H1 (cell line): ENCODE measurements around the gene RBM17. TPM values are rescaled to one million over a fixed set of nuclear protein-coding genes. Genes with fewer than 3 reads are reported as not detected.
A peak's percentile ranks its signal among the peaks of the same experiment; 100 is the strongest.

ENCODE experiments used
- BACH1 ChIP-seq: IDR thresholded peaks from 2 replicates; pipeline ENCODE4 v1.6.1; 2012; ENCODE audit warnings: low read length, improper control_type of control experiment
- GTF2F1 ChIP-seq: IDR thresholded peaks from 2 replicates; pipeline ENCODE4 v1.6.1; 2012; ENCODE audit warnings: low read depth, low read length, improper control_type of control experiment, borderline replicate concordance
- POLR2A ChIP-seq, 2 experiments: IDR thresholded peaks; 1 replicate in 1 of 2; 2 replicates in 1 of 2; pipeline ENCODE4 v1.6.1; 2011; ENCODE audit warnings: low read depth in 2 of 2, low read length in 2 of 2, mild to moderate bottlenecking in 2 of 2; ENCODE audit errors: control extremely low read depth in 1 of 2
- RXRA ChIP-seq: IDR thresholded peaks from 2 replicates; pipeline ENCODE4 v1.6.1; 2011; ENCODE audit warnings: low read depth, mild to moderate bottlenecking, low read length, moderate library complexity; ENCODE audit not compliant: insufficient read depth
- TAF7 ChIP-seq: optimal IDR thresholded peaks from 2 replicates; pipeline ENCODE3; 2011; ENCODE audit warnings: low read depth, mild to moderate bottlenecking, inconsistent platforms, low read length, moderate library complexity, borderline replicate concordance
- TEAD4 ChIP-seq: IDR thresholded peaks from 2 replicates; pipeline ENCODE4 v1.6.1; 2012; ENCODE audit warnings: low read depth, low read length, inconsistent platforms, mixed read lengths
- ZNF274 ChIP-seq: IDR thresholded peaks from 2 replicates; pipeline ENCODE4 v1.7.0; 2012; ENCODE audit warnings: low read length, borderline replicate concordance; ENCODE audit errors: extremely low read depth
- polyA plus RNA-seq, 7 experiments: library from polyadenylated mRNA; depleted of rRNA in 3 of 7; stranded (reverse) in 5 of 7; unstranded in 2 of 7; fragments of >200 nt in 5 of 7; fragments of 200-250 nt in 2 of 7; gene quantifications; 1 replicate in 5 of 7; 2 replicates in 1 of 7; 4 replicates in 1 of 7; pipeline versions ENCODE4 v1.2.1 to v1.2.3, GENCODE V29; 2011 to 2013; ENCODE audit warnings: missing spikeins in 2 of 7, mixed read lengths in 2 of 7
- total RNA-seq: library from RNA; stranded (reverse); fragmentation: NEBNext Ultra II Directional; extraction: Animal tissue kit (Norgen Biotek cat#: 25700); gene quantifications from 2 replicates; pipeline ENCODE4 v1.2.1, GENCODE V29; 2021

RBM17 gene
- total and polyA plus RNA-seq, 2 of the 8 experiments (the other 6 are each of a cell fraction or from before 2014, with no cell fraction given), result 15.7 to 128 TPM

DNA sequence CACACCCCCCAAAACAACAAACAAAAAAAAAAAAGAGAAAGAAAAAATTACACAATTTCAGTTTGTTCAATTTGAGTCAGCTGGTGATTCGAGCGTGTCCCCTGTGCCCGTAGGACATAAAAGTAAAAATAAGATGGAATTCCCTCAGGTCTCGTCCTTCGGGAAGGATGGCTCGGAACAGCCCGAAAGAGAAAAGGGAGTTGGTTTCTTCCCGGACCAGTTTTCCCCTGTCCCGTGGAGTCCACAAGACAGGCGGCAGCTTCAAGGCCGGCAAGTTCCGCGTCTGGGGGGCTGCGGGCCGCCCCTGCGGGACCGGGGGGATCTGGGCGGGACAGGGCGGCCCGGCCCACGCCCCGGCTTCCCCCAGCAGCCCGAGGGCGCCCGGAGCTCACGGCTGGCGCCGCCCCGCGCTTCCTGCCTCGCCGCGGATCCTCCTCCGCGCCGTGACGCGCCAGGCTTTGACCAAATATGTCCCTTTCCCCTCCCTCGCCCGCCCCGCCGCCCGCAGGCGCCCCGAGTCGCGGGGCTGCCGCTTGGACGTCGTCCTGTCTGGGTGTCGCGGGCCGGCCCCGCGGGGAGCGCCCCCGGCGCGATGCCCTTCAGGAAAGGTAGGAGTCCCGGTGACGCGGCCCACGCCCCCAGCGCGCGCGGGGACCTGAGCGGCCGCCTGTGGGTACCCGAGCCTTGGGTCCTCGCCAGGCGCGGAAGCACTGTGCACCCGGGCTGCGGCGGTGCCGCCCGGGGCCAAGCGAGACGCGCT is 55.8 kb downstream of the RBM17 start (continued):
- TF ChIP-seq TEAD4, result no peak
- TF ChIP-seq POLR2A (IDR thresholded peaks at IDR 0.05; ENCODE audit: control extremely low read depth in 1 of 2, low read depth in 2 of 2, low read length in 2 of 2), result peak in 1 of 2 experiments; percentile 61; a peak in 2 of 3 replicates
- TF ChIP-seq RXRA, result no peak
- TF ChIP-seq BACH1, result peak; percentile 48; the same call in 1 of the 2 replicates
- TF ChIP-seq GTF2F1, result no peak
- peak; percentile 18 for TF ChIP-seq TAF7
- TF ChIP-seq ZNF274, result no peak
